ENCODE results near the gene ITGA3. TPM values are rescaled to one million over a fixed set of nuclear protein-coding genes. Genes with fewer than 3 reads are reported as not detected.
A peak's percentile ranks its signal among the peaks of the same experiment; 100 is the strongest.

Gene ITGA3
- total RNA-seq, 1 experiment from 2014 or later: 14.7 TPM

GRCh38 chr17:50081757-50082156, 25.8 kb downstream of the ITGA3 start:
- H3K27ac Mint-ChIP-seq (ENCODE audit: unreplicated experiment): no peak overlapping the region
- BruUV-seq (replicated peaks): no TSS peak
- intact Hi-C loops (cut with micrococcal nuclease; ENCODE audit: unreplicated experiment): no loop called here
- no peaks in the 10 kb centered on the region for H3K27me3 Mint-ChIP-seq (ENCODE audit: insufficient read depth, unreplicated experiment)
- ChIA-PET POLR2A (no interaction called here), CTCF (interaction anchor here (0.6 kb wide), 1 partner anchor 315 kb away, joined by 3 read pairs; the partner anchor contains the start of gene LRRC59)
- H3K9me3 Mint-ChIP-seq (ENCODE audit: unreplicated experiment): no peaks in the 10 kb centered on the region
- H3K36me3 Mint-ChIP-seq (ENCODE audit: insufficient read depth, unreplicated experiment): peaks cover 9% of the 10 kb centered on the region
- H3K4me3 Mint-ChIP-seq (ENCODE audit: unreplicated experiment): no peak overlapping the region
- no peaks in the 10 kb centered on the region for H3K4me1 ChIP-seq
- H3K9me3 ChIP-seq: no peaks in the 10 kb centered on the region
- no peaks in the 10 kb centered on the region for H3K27me3 ChIP-seq (replicated peaks; ENCODE audit: control insufficient read depth, insufficient read depth, low read length)
- TF ChIP-seq CTCF (IDR thresholded peaks at IDR 0.05; ENCODE audit: insufficient read depth in 1 of 2, low read depth in 1 of 2, low read length in 1 of 2, severe bottlenecking in 1 of 2, unreplicated experiment in 1 of 2): no peak
- H3K4me3 ChIP-seq (ENCODE audit: low read depth, low read length): no peak overlapping the region
- H3K36me3 ChIP-seq (ENCODE audit: control insufficient read depth, insufficient read depth, low read length): no peaks in the 10 kb centered on the region
- no peaks in the 10 kb centered on the region for H3K4me1 Mint-ChIP-seq (ENCODE audit: low read depth, unreplicated experiment)
- no peak for DNase-seq

- Mint-ChIP-seq H3K27me3 (ENCODE audit: insufficient read depth, unreplicated experiment) (no peaks in the 10 kb centered on the region), H3K27ac (ENCODE audit: unreplicated experiment) (no peak overlapping the region), H3K4me3 (ENCODE audit: unreplicated experiment) (no peak overlapping the region), H3K36me3 (ENCODE audit: insufficient read depth, unreplicated experiment) (no peaks in the 10 kb centered on the region), H3K9me3 (ENCODE audit: unreplicated experiment) (no peaks in the 10 kb centered on the region), H3K4me1 (ENCODE audit: low read depth, unreplicated experiment) (no peaks in the 10 kb centered on the region)
- POLR2A ChIA-PET: no interaction called here
- no peaks in the 10 kb centered on the region for H3K4me1 ChIP-seq
- no peak overlapping the region for H3K4me3 ChIP-seq (ENCODE audit: low read depth, low read length)
- no peaks in the 10 kb centered on the region for H3K9me3 ChIP-seq
- no peaks in the 10 kb centered on the region for H3K36me3 ChIP-seq (ENCODE audit: control insufficient read depth, insufficient read depth, low read length)
- CTCF ChIA-PET: interaction anchor here (0.6 to 1.3 kb wide), 4 partner anchors 62 to 226 kb away, joined by 3 to 11 read pairs (median 4); no protein-coding TSS in a partner anchor
- peak; percentile 74 to 75 for TF ChIP-seq CTCF (IDR thresholded peaks at IDR 0.05; ENCODE audit: insufficient read depth in 1 of 2, low read depth in 1 of 2, low read length in 1 of 2, severe bottlenecking in 1 of 2, unreplicated experiment in 1 of 2)
- no peaks in the 10 kb centered on the region for H3K27me3 ChIP-seq (replicated peaks; ENCODE audit: control insufficient read depth, insufficient read depth, low read length)
- no TSS peak for BruUV-seq (replicated peaks)
- intact Hi-C loops (cut with micrococcal nuclease; ENCODE audit: unreplicated experiment): loop anchor here (1.0 kb wide), 1 partner anchor 60 kb away; no protein-coding TSS in a partner anchor
- peak; percentile 63 to 75 for DNase-seq
These were observed 31.5 kb downstream of the ITGA3 start for GRCh38 chr17:50087246-50087911.

GRCh38 chr17:50087912-50088405, 32.0 kb downstream of the ITGA3 start:
- TF ChIP-seq CTCF (IDR thresholded peaks at IDR 0.05; ENCODE audit: insufficient read depth in 1 of 2, low read depth in 1 of 2, low read length in 1 of 2, severe bottlenecking in 1 of 2, unreplicated experiment in 1 of 2): no peak
- no peak for DNase-seq
- Mint-ChIP-seq H3K9me3 (ENCODE audit: unreplicated experiment) (no peaks in the 10 kb centered on the region), H3K27me3 (ENCODE audit: insufficient read depth, unreplicated experiment) (no peaks in the 10 kb centered on the region), H3K4me3 (ENCODE audit: unreplicated experiment) (no peak overlapping the region), H3K36me3 (ENCODE audit: insufficient read depth, unreplicated experiment) (no peaks in the 10 kb centered on the region), H3K27ac (ENCODE audit: unreplicated experiment) (no peak overlapping the region), H3K4me1 (ENCODE audit: low read depth, unreplicated experiment) (no peaks in the 10 kb centered on the region)
- no peak overlapping the region for H3K4me3 ChIP-seq (ENCODE audit: low read depth, low read length)
- no TSS peak for BruUV-seq (replicated peaks)
- no peaks in the 10 kb centered on the region for H3K36me3 ChIP-seq (ENCODE audit: control insufficient read depth, insufficient read depth, low read length)
- intact Hi-C loops (cut with micrococcal nuclease; ENCODE audit: unreplicated experiment): loop anchor here (1.0 kb wide), 1 partner anchor 61 kb away; no protein-coding TSS in a partner anchor
- CTCF ChIA-PET: interaction anchor here (0.6 to 1.3 kb wide), 4 partner anchors 62 to 227 kb away, joined by 3 to 11 read pairs (median 4); no protein-coding TSS in a partner anchor
- no peaks in the 10 kb centered on the region for H3K27me3 ChIP-seq (replicated peaks; ENCODE audit: control insufficient read depth, insufficient read depth, low read length)
- no peaks in the 10 kb centered on the region for H3K9me3 ChIP-seq
- H3K4me1 ChIP-seq: no peaks in the 10 kb centered on the region
- POLR2A ChIA-PET: no interaction called here

All from Caco-2 (cell line).